ENCODE results near the gene PHF19.

PHF19 gene

DNA sequence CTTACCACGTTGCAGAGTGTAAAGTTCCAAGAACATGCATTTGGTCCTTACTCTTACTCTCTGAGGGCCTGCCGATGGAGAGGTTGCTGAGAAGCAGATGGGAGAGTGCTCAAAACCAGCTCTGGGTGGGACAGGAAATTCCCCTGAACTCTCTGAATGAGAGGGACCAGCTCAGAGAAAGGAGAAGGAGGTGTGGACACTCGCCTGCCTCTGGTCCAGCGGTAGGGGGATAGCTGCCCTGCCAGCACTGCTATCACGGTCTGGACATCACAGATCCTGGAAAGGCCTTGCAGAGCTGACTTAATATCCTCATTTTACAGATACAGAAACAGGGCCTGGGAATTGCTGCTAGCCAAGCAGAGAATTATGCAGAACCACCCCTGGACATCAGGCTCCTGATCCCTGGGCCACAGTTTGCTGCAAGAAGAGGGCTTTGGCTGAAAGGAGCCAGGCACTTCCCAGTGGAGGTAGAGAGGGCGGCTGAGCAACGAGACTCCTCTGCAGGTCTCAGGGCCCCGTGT, 44.7 kb upstream of the PHF19 start:
- Histone ChIP-seq H3F3A (ENCODE audit: insufficient read depth) (0 out of 2 replicates have a peak, but pooled peaks cover 3% of the 10 kb centered on the region), H3K79me2 (ENCODE audit: insufficient read depth, low read length) (no peaks in the 10 kb centered on the region), H3K27ac (ENCODE audit: low read depth, low read length) (no peak overlapping the region), H3K27me3 (ENCODE audit: low read length) (no peaks in the 10 kb centered on the region), H3K4me3 (ENCODE audit: insufficient read depth, low read length, poor library complexity, severe bottlenecking) (no peak overlapping the region), H3K9ac (ENCODE audit: low read length) (no peak overlapping the region), H2AFZ (ENCODE audit: low read depth, low read length, severe bottlenecking) (no peak overlapping the region), H3K9me2 (replicated peaks; ENCODE audit: insufficient read depth, low read length) (no peaks in the 10 kb centered on the region), H4K20me1 (ENCODE audit: low read depth, low read length) (no peaks in the 10 kb centered on the region), H3K9me3 (ENCODE audit: insufficient read depth, low read length) (no peaks in the 10 kb centered on the region), H3K36me3 (ENCODE audit: low read length) (no peaks in the 10 kb centered on the region), H3K4me2 (ENCODE audit: low read depth, low read length, poor library complexity, severe bottlenecking) (no peak overlapping the region)
- TF ChIP-seq EZH2phosphoT487 (conservative IDR thresholded peaks at IDR 0.05; ENCODE audit: low read length) = no peak
- TF ChIP-seq, protein P1, sequence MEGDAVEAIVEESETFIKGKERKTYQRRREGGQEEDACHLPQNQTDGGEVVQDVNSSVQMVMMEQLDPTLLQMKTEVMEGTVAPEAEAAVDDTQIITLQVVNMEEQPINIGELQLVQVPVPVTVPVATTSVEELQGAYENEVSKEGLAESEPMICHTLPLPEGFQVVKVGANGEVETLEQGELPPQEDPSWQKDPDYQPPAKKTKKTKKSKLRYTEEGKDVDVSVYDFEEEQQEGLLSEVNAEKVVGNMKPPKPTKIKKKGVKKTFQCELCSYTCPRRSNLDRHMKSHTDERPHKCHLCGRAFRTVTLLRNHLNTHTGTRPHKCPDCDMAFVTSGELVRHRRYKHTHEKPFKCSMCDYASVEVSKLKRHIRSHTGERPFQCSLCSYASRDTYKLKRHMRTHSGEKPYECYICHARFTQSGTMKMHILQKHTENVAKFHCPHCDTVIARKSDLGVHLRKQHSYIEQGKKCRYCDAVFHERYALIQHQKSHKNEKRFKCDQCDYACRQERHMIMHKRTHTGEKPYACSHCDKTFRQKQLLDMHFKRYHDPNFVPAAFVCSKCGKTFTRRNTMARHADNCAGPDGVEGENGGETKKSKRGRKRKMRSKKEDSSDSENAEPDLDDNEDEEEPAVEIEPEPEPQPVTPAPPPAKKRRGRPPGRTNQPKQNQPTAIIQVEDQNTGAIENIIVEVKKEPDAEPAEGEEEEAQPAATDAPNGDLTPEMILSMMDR (IDR thresholded peaks at IDR 0.05; ENCODE audit: insufficient read depth, low read length, poor library complexity, severe bottlenecking) = no peak

GRCh38 chr9:120920806-120921178, 43.8 kb upstream of the PHF19 start:
- Histone ChIP-seq H3K9me3 (ENCODE audit: insufficient read depth, low read length) (no peaks in the 10 kb centered on the region), H3K27me3 (ENCODE audit: low read length) (no peaks in the 10 kb centered on the region), H2AFZ (ENCODE audit: low read depth, low read length, severe bottlenecking) (no peak overlapping the region), H4K20me1 (ENCODE audit: low read depth, low read length) (no peaks in the 10 kb centered on the region), H3K36me3 (ENCODE audit: low read length) (no peaks in the 10 kb centered on the region), H3K4me3 (ENCODE audit: insufficient read depth, low read length, poor library complexity, severe bottlenecking) (no peak overlapping the region), H3K9ac (ENCODE audit: low read length) (no peak overlapping the region), H3K79me2 (ENCODE audit: insufficient read depth, low read length) (no peaks in the 10 kb centered on the region), H3K9me2 (replicated peaks; ENCODE audit: insufficient read depth, low read length) (no peaks in the 10 kb centered on the region), H3K4me2 (ENCODE audit: low read depth, low read length, poor library complexity, severe bottlenecking) (no peak overlapping the region), H3F3A (ENCODE audit: insufficient read depth) (0 out of 2 replicates have a peak, but pooled peaks cover 3% of the 10 kb centered on the region), H3K27ac (ENCODE audit: low read depth, low read length) (no peak overlapping the region)
- TF ChIP-seq, protein P1 (IDR thresholded peaks at IDR 0.05; ENCODE audit: insufficient read depth, low read length, poor library complexity, severe bottlenecking) = no peak
- TF ChIP-seq EZH2phosphoT487 (conservative IDR thresholded peaks at IDR 0.05; ENCODE audit: low read length) = no peak

DNA sequence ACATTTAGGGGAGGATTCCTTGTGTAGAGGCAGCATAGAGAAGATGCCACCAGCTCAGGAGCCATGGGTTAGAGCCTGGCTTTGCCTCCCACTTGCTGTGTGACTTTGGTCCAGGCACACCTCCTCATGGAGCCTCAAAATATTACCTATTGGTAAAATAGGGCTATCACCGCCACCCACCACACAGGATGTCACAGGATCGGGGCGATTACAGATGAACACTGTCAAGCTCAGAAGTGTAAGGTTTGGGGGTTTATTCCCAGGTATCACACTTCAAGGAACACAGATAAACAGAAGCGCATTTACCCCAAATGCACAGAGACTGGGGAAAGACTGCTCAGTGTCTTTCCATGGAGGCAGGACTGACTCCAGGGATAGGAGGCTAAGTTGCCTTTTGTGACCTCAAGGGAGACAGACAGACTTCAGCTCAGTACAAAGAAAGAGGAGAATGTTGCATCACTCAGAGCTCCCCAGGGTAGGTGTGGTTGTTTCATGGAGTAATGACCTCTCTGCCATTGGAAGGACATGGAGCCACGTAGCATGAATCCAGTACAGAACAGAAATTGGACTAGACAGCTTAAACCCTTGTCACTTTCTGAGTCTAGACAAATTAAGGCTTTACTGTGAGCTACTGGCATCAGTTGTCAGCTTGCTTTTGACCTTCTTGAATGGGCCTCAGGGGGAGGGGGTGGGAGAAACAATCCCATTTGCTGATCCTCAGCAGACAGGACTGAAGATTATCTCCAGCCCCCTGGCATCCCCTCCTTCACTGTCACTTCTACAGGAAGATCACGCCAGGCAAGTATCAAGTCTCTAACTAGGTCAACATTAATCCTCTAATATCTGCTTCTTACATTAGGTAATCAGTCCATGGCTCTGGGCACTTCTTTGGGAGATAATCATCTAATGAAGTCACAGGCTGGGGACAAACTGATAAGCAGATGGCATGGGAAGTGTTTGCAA, 43.1 kb upstream of the PHF19 start:
- Histone ChIP-seq H3F3A (ENCODE audit: insufficient read depth) (0 out of 2 replicates have a peak, but pooled peaks cover 3% of the 10 kb centered on the region), H2AFZ (ENCODE audit: low read depth, low read length, severe bottlenecking) (no peak overlapping the region), H3K4me2 (ENCODE audit: low read depth, low read length, poor library complexity, severe bottlenecking) (no peak overlapping the region), H3K27ac (ENCODE audit: low read depth, low read length) (no peak overlapping the region), H3K79me2 (ENCODE audit: insufficient read depth, low read length) (no peaks in the 10 kb centered on the region), H4K20me1 (ENCODE audit: low read depth, low read length) (no peaks in the 10 kb centered on the region), H3K4me3 (ENCODE audit: insufficient read depth, low read length, poor library complexity, severe bottlenecking) (no peak overlapping the region), H3K9me2 (replicated peaks; ENCODE audit: insufficient read depth, low read length) (no peaks in the 10 kb centered on the region), H3K36me3 (ENCODE audit: low read length) (no peaks in the 10 kb centered on the region), H3K27me3 (ENCODE audit: low read length) (no peaks in the 10 kb centered on the region), H3K9me3 (ENCODE audit: insufficient read depth, low read length) (no peaks in the 10 kb centered on the region), H3K9ac (ENCODE audit: low read length) (no peak overlapping the region; the same call in 1 of the 2 replicates)
- TF ChIP-seq, protein P1 (IDR thresholded peaks at IDR 0.05; ENCODE audit: insufficient read depth, low read length, poor library complexity, severe bottlenecking) = no peak
- no peak for TF ChIP-seq EZH2phosphoT487 (conservative IDR thresholded peaks at IDR 0.05; ENCODE audit: low read length)

All from SU-DHL-6 (cell line).